ENCODE measurements around the gene GALNT7. TPM values are rescaled to one million over a fixed set of nuclear protein-coding genes. Genes with fewer than 3 reads are reported as not detected.

GALNT7 gene
- total and polyA plus RNA-seq, 2 of the 13 experiments (the other 11 are each of a cell fraction or from before 2014, with no cell fraction given): 0.08 to 0.13 TPM

- Histone ChIP-seq H2AFZ (ENCODE audit: low read length) (no peak overlapping the region), H3K4me3 (replicated peaks in 1 of 3; ENCODE audit: insufficient read depth in 1 of 3, low read depth in 2 of 3, low read length in 3 of 3) (no peak overlapping the region), H3K36me3 (replicated peaks in 1 of 2; ENCODE audit: control insufficient read depth in 1 of 2, insufficient read depth in 2 of 2, low read length in 2 of 2) (no peaks in the 10 kb centered on the region), H3K27me3 (ENCODE audit: control insufficient read depth in 1 of 2, insufficient read depth in 2 of 2, low read length in 2 of 2) (no peaks in the 10 kb centered on the region), H3K27ac (ENCODE audit: extremely low read length, insufficient read depth, low read length) (no peak overlapping the region), H3K4me1 (ENCODE audit: insufficient read depth, low read length) (no peaks in the 10 kb centered on the region), H4K20me1 (ENCODE audit: insufficient read depth, low read length) (no peaks in the 10 kb centered on the region), H3K4me2 (ENCODE audit: low read depth, low read length) (no peak overlapping the region), H3K9me3 (ENCODE audit: low read length) (no peaks in the 10 kb centered on the region), H3K79me2 (ENCODE audit: insufficient read depth, low read length) (no peaks in the 10 kb centered on the region), H3K9ac (ENCODE audit: insufficient read depth, low read depth, low read length) (no peak overlapping the region)
- no peak for DNase-seq (ENCODE audit: low spot score)
- no peak for ATAC-seq
- BruUV-seq (replicated peaks): no TSS peak
- POLR2A ChIA-PET: no interaction called here
- TF ChIP-seq NR1H2 (CRISPR knock-in tag; IDR thresholded peaks at IDR 0.05; ENCODE audit: borderline replicate concordance, low read depth) (no peak), ZNF335 (CRISPR knock-in tag; IDR thresholded peaks at IDR 0.05) (no peak), ZNF414 (CRISPR knock-in tag; IDR thresholded peaks at IDR 0.05) (no peak), ZNF644 (CRISPR knock-in tag; IDR thresholded peaks at IDR 0.05; ENCODE audit: low read depth) (no peak), U2AF2 (IDR thresholded peaks at IDR 0.05; ENCODE audit: low read depth, low read length) (no peak), ZNF281 (CRISPR knock-in tag; IDR thresholded peaks at IDR 0.05; ENCODE audit: borderline replicate concordance) (no peak), ZMYM3 (CRISPR knock-in tag; IDR thresholded peaks at IDR 0.05) (no peak), HNRNPK (IDR thresholded peaks at IDR 0.05; ENCODE audit: low read depth, low read length, poor library complexity, severe bottlenecking) (no peak), ZMAT3 (CRISPR knock-in tag; conservative IDR thresholded peaks at IDR 0.05) (no peak), RAD51 (IDR thresholded peaks at IDR 0.05; ENCODE audit: borderline replicate concordance) (no peak)
- 0% methylated on average over 2 of the region's 2 CpGs for WGBS (ENCODE audit: low lambda C conversion rate)
- no peak for FAIRE-seq
- CTCF ChIA-PET (ENCODE audit: low intra/inter-chr PET ratio, low total read pairs): no interaction called here
- intact Hi-C loops (cut with micrococcal nuclease; ENCODE audit: unreplicated experiment): no loop called here
- in situ Hi-C loops (cut with HindIII; ENCODE audit: extremely low pct_ligation_motif_present, low pct_unique_long_range_greater_than_20kb): no loop called here
Measured at GRCh38 chr4:173237762-173238161, 69.2 kb downstream of the GALNT7 start.

All from HepG2 (cell line).